ENCODE results near the gene SIRPA. TPM values are rescaled to one million over a fixed set of nuclear protein-coding genes. Genes with fewer than 3 reads are reported as not detected.

Gene SIRPA
- total and polyA plus RNA-seq, 2 of the 4 experiments (the other 2 are of a cell fraction): 9.9 to 40.2 TPM

DNA sequence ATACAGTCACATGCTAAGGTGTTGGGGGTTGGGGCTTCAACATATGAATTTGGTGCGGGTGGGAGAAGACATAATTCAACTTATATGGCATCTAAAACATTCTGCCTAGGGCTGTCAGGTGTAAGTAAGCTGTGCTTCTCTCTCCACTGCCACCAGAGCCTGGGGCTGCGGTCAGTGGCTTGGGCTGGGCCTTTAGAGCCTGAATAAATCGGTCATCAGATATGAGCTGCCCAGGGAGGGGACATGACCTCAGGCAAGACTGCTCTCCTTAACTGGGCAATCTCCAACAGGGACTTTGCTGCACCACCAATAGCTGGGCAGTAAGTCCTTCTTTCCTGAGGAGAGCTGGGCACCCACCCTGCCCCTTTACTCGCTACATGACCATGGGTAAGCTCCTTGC is 24.9 kb upstream of the SIRPA start:
- Histone ChIP-seq H4K8ac (ENCODE audit: low read depth in 2 of 2, low read length in 2 of 2) (no peak overlapping the region), H2AFZ (replicated peaks; ENCODE audit: low read length, poor library complexity) (no peak overlapping the region), H3K14ac (replicated peaks; ENCODE audit: low read depth, low read length) (no peak overlapping the region), H4K91ac (ENCODE audit: insufficient read depth, low read depth, low read length) (no peak overlapping the region), H3K4ac (ENCODE audit: low read depth, low read length) (no peak overlapping the region), H3K9ac (ENCODE audit: low read depth, low read length) (no peak overlapping the region), H2BK5ac (ENCODE audit: low read depth, low read length, poor library complexity, severe bottlenecking) (no peak overlapping the region), H3K23ac (ENCODE audit: low read depth, low read length) (no peak overlapping the region), H3K9me1 (ENCODE audit: insufficient read depth, low read length) (no peaks in the 10 kb centered on the region), H4K5ac (ENCODE audit: low read depth, low read length) (no peak overlapping the region), H3K36me3 (ENCODE audit: control insufficient read depth, insufficient read depth, low read length) (no peaks in the 10 kb centered on the region), H3K56ac (ENCODE audit: extremely low read depth, insufficient read depth, low read length) (no peak overlapping the region), H3K27me3 (ENCODE audit: control insufficient read depth, insufficient read depth, low read length) (peaks cover 15% of the 10 kb centered on the region), H3K4me2 (ENCODE audit: low read depth, low read length) (no peak overlapping the region), H3K18ac (ENCODE audit: low read depth, low read length) (no peak overlapping the region), H4K20me1 (ENCODE audit: insufficient read depth, low read length) (no peaks in the 10 kb centered on the region), H2BK20ac (ENCODE audit: low read depth, low read length) (no peak overlapping the region), H3K27ac (ENCODE audit: insufficient read depth, low read length) (no peak overlapping the region), H3K4me1 (ENCODE audit: control insufficient read depth, insufficient read depth, low read length) (peaks cover 1% of the 10 kb centered on the region; the same call in 1 of the 2 replicates), H3K79me1 (ENCODE audit: low read depth in 1 of 2, low read length in 2 of 2) (no peaks in the 10 kb centered on the region), H3K4me3 (ENCODE audit: insufficient read depth, low read depth, low read length) (no peak overlapping the region), H2BK15ac (ENCODE audit: low read depth, low read length) (no peak overlapping the region), H2BK120ac (ENCODE audit: low read depth, low read length) (no peak overlapping the region), H2AK9ac (replicated peaks; ENCODE audit: low read depth, low read length, poor library complexity) (no peak overlapping the region), H3K9me3 (ENCODE audit: control insufficient read depth, insufficient read depth, low read length) (0 out of 2 replicates have a peak, but pooled peaks cover 2% of the 10 kb centered on the region), H2AK5ac (ENCODE audit: low read depth, low read length) (no peak overlapping the region)
- TF ChIP-seq POLR2A (IDR thresholded peaks at IDR 0.05; ENCODE audit: low read depth, low read length): no peak
- no peak for TF ChIP-seq CEBPB (IDR thresholded peaks at IDR 0.05; ENCODE audit: low read depth, low read length)
- TF ChIP-seq, protein P1, sequence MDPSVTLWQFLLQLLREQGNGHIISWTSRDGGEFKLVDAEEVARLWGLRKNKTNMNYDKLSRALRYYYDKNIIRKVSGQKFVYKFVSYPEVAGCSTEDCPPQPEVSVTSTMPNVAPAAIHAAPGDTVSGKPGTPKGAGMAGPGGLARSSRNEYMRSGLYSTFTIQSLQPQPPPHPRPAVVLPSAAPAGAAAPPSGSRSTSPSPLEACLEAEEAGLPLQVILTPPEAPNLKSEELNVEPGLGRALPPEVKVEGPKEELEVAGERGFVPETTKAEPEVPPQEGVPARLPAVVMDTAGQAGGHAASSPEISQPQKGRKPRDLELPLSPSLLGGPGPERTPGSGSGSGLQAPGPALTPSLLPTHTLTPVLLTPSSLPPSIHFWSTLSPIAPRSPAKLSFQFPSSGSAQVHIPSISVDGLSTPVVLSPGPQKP (IDR thresholded peaks at IDR 0.05; ENCODE audit: borderline replicate concordance, low read depth, low read length): no peak
- no peak for TF ChIP-seq SMC3 (IDR thresholded peaks at IDR 0.05; ENCODE audit: low read depth, low read length)
- TF ChIP-seq CHD1 (IDR thresholded peaks at IDR 0.05; ENCODE audit: low read depth, low read length): no peak
- ChIA-PET POLR2A (ENCODE audit: unreplicated experiment) (interaction anchor here (0.6 kb wide), 2 partner anchors 66 to 461 kb away, joined by 3 read pairs; no protein-coding TSS in a partner anchor), CTCF (interaction anchor here (0.7 kb wide), 1 partner anchor 15 kb away, joined by 3 read pairs; no protein-coding TSS in a partner anchor)
- ATAC-seq (ENCODE audit: low read depth) (no peak), DNase-seq (no peak)
- WGBS, 2 experiments (ENCODE audit: extremely low coverage in 2 of 2, insufficient read length in 1 of 2): no CpG with 5 or more reads among the region's 4 CpGs
- intact Hi-C loops (cut with micrococcal nuclease) (no loop called here), in situ Hi-C loops (cut with MboI; ENCODE audit: low sequenced_read_pairs) (no loop called here), dilution Hi-C loops (cut with HindIII; ENCODE audit: low sequenced_read_pairs, unreplicated experiment) (no loop called here)
- BruUV-seq (replicated peaks): no TSS peak
